ENCODE measurements around the gene GRID1.

GRID1 gene

GRCh38 chr10:86224354-86225102 lies 142.1 kb downstream of the GRID1 start:
- no peak for DNase-seq

GRCh38 chr10:86223256-86223655 lies 143.3 kb downstream of the GRID1 start:
- DNase-seq, result no peak

GRCh38 chr10:86222687-86223086 lies 143.9 kb downstream of the GRID1 start:
- no peak for DNase-seq

GRCh38 chr10:86222336-86222650 lies 144.3 kb downstream of the GRID1 start:
- DNase-seq, result no peak

GRCh38 chr10:86221442-86222335 lies 144.9 kb downstream of the GRID1 start:
- DNase-seq, result no peak

- DNase-seq, result no peak
These were observed 146.0 kb downstream of the GRID1 start for GRCh38 chr10:86220626-86221025.

GRCh38 chr10:86219271-86219670 lies 147.3 kb downstream of the GRID1 start:
- DNase-seq, result no peak

GRCh38 chr10:86218842-86219241 lies 147.8 kb downstream of the GRID1 start:
- no peak for DNase-seq

GRCh38 chr10:86218160-86218559 lies 148.4 kb downstream of the GRID1 start:
- no peak for DNase-seq

- DNase-seq, result no peak
These were observed 149.1 kb downstream of the GRID1 start for GRCh38 chr10:86217371-86218080.

GRCh38 chr10:86216886-86217285 lies 149.7 kb downstream of the GRID1 start:
- DNase-seq, result no peak

- DNase-seq, result no peak
These were observed 150.9 kb downstream of the GRID1 start for GRCh38 chr10:86215712-86216111.

GRCh38 chr10:86215046-86215445 lies 151.5 kb downstream of the GRID1 start:
- no peak for DNase-seq

GRCh38 chr10:86213148-86213547 lies 153.4 kb downstream of the GRID1 start:
- no peak for DNase-seq

GRCh38 chr10:86212391-86212700 lies 154.2 kb downstream of the GRID1 start:
- DNase-seq, result no peak

GRCh38 chr10:86211691-86212390 lies 154.8 kb downstream of the GRID1 start:
- DNase-seq, result no peak

- DNase-seq, result no peak
These were observed 156.2 kb downstream of the GRID1 start for GRCh38 chr10:86210416-86210815.

GRCh38 chr10:86209726-86210125 lies 156.9 kb downstream of the GRID1 start:
- no peak for DNase-seq

- DNase-seq, result no peak
These were observed 159.4 kb downstream of the GRID1 start for GRCh38 chr10:86207226-86207625.

- no peak for DNase-seq
These were observed 160.4 kb downstream of the GRID1 start for GRCh38 chr10:86206240-86206579.

- DNase-seq, result no peak
These were observed 161.0 kb downstream of the GRID1 start for GRCh38 chr10:86205306-86206239.
